ENCODE data around the gene EPS15.

EPS15 gene

GRCh38 chr1:51442616-51443015, 76.5 kb downstream of the EPS15 start (continued):
- TF ChIP-seq ZNF280C (tag by site-specific recombination; IDR thresholded peaks at IDR 0.05) (no peak), ZNF639 (tag by site-specific recombination; IDR thresholded peaks at IDR 0.05) (no peak), ZNF133 (tag by site-specific recombination; IDR thresholded peaks at IDR 0.05) (no peak), HOXC10 (CRISPR knock-in tag; IDR thresholded peaks at IDR 0.05) (no peak)

- Histone ChIP-seq H3K36me3 (ENCODE audit: control insufficient read depth in 2 of 2, insufficient read depth in 1 of 2, low read length in 2 of 2) (peaks cover 0 to 27% of the 10 kb centered on the region in 2 experiments), H3K4me3 (ENCODE audit: low read depth, low read length) (no peak overlapping the region), H3K4me1 (ENCODE audit: control insufficient read depth, insufficient read depth, low read length) (peaks cover 9% of the 10 kb centered on the region), H3K27ac (ENCODE audit: extremely low read depth, low read depth, low read length) (no peak overlapping the region), H3K9me3 (ENCODE audit: control insufficient read depth, insufficient read depth, low read depth, low read length) (no peaks in the 10 kb centered on the region)
- ChIA-PET POLR2A (no interaction called here), CTCF (interaction anchor here (0.7 kb wide), 1 partner anchor 9 kb away, joined by 5 read pairs; no protein-coding TSS in a partner anchor)
- no peak for TF ChIP-seq ZNF518A (tag by site-specific recombination; conservative IDR thresholded peaks at IDR 0.05; ENCODE audit: low read depth)
- TF ChIP-seq BCL6B (tag by site-specific recombination; IDR thresholded peaks at IDR 0.05): no peak
- 0 out of 2 replicates have a peak, but pooled peaks have one; percentile 38 for TF ChIP-seq ZFP37 (tag by site-specific recombination; IDR thresholded peaks at IDR 0.05)
- TF ChIP-seq TCF7L2 (IDR thresholded peaks at IDR 0.05; ENCODE audit: borderline replicate concordance, low read depth, low read length): no peak
- TF ChIP-seq ZNF362 (tag by site-specific recombination; IDR thresholded peaks at IDR 0.05): no peak
- no peak for TF ChIP-seq ZNF169 (tag by site-specific recombination; IDR thresholded peaks at IDR 0.05)
- TF ChIP-seq ZNF514 (tag by site-specific recombination; IDR thresholded peaks at IDR 0.05): no peak
- no peak for TF ChIP-seq ZBTB20 (tag by site-specific recombination; IDR thresholded peaks at IDR 0.05)
- no peak for TF ChIP-seq ZBTB11 (tag by site-specific recombination; conservative IDR thresholded peaks at IDR 0.05; ENCODE audit: low read depth)
- peak; percentile 39; the same call in 1 of the 2 replicates for TF ChIP-seq ZNF629 (tag by site-specific recombination; IDR thresholded peaks at IDR 0.05)
- TF ChIP-seq YY1 (tag by site-specific recombination; IDR thresholded peaks at IDR 0.05): no peak
- TF ChIP-seq ZBTB48 (tag by site-specific recombination; IDR thresholded peaks at IDR 0.05): no peak
- TF ChIP-seq ZNF664 (tag by site-specific recombination; IDR thresholded peaks at IDR 0.05): 0 out of 2 replicates have a peak, but pooled peaks have one; percentile 17
- no peak for TF ChIP-seq ZNF785 (tag by site-specific recombination; IDR thresholded peaks at IDR 0.05)
- TF ChIP-seq SETDB1 (IDR thresholded peaks at IDR 0.05; ENCODE audit: insufficient read length, low read length): no peak
- TF ChIP-seq ZNF621 (tag by site-specific recombination; IDR thresholded peaks at IDR 0.05): no peak
- no peak for TF ChIP-seq BCL11A (tag by site-specific recombination; IDR thresholded peaks at IDR 0.05; ENCODE audit: low read depth)
- TF ChIP-seq ZNF555 (tag by site-specific recombination; conservative IDR thresholded peaks at IDR 0.05): no peak
- no peak for TF ChIP-seq PRDM1 (tag by site-specific recombination; IDR thresholded peaks at IDR 0.05)
These were observed 76.9 kb downstream of the EPS15 start for GRCh38 chr1:51442198-51442597.
